Mononuclear cell (primary cell): ENCODE data around the gene PLPP7. TPM values are rescaled to one million over a fixed set of nuclear protein-coding genes. Genes with fewer than 3 reads are reported as not detected.

Experiments used
- H3K27me3 ChIP-seq: 2 replicates; pipeline ENCODE4 v1.6.0; 2011; ENCODE audit warnings: low read length, control low read depth; ENCODE audit not compliant: insufficient read depth
- H3K4me1 ChIP-seq: 2 replicates; pipeline ENCODE4 v1.5.1; 2011; ENCODE audit warnings: mild to moderate bottlenecking, low read length, control low read depth; ENCODE audit not compliant: insufficient read depth
- H3K4me3 ChIP-seq: 2 replicates; pipeline ENCODE4 v1.5.1; 2011; ENCODE audit warnings: mild to moderate bottlenecking, low read length, moderate library complexity
- H3K9me3 ChIP-seq: 2 replicates; pipeline ENCODE4 v1.5.1; 2011; ENCODE audit warnings: low read depth, mild to moderate bottlenecking, control low read depth, low read length
- total RNA-seq: library from RNA; depleted of rRNA; stranded (reverse); fragments of >200 nt; gene quantifications from one replicate; pipeline ENCODE4 v1.2.3, GENCODE V29; 2012

PLPP7 gene
- total RNA-seq, 1 donor: 0.52 TPM

DNA sequence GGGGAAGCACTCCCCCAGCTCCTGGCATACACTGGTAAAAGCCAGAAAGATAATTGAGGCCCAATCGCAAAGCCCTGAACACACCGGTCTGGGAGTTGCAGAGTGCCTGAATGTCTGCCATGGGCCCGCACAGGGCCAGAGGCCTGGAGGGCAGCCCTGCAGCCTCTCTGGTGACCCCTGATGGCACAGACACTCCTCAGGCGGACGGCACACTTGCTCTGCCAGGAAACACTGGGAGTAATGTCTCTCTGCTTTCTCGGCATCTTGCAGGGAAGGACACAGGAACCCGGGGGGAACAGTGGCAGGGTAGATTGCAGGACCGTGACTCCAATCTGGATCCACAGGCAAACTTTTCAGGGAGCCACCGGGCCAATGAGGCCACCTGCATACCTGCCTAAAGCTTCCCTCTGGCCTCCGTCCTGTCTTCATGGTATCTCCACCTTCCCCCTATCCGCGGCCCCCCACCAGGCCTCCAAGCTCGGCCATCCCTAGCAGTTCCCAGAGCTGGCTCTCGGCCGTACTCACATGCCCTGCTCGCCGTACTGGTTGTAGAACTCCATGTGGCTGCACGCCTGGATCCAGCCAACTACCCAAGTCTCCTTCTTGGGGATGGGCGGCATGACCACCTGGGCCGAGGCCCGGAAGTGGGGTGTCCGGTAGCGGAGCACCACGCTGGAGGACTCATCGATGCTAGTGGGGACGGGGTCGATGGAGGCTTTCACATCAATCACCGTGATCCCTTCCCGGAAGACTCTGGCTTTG, 14.0 kb upstream of the PLPP7 start:
- no peaks in the 10 kb centered on the region for H3K27me3 ChIP-seq
- H3K9me3 ChIP-seq: no peaks in the 10 kb centered on the region
- H3K4me1 ChIP-seq: peaks cover 64% of the 10 kb centered on the region
- H3K4me3 ChIP-seq: peak overlapping the region; percentile 99

DNA sequence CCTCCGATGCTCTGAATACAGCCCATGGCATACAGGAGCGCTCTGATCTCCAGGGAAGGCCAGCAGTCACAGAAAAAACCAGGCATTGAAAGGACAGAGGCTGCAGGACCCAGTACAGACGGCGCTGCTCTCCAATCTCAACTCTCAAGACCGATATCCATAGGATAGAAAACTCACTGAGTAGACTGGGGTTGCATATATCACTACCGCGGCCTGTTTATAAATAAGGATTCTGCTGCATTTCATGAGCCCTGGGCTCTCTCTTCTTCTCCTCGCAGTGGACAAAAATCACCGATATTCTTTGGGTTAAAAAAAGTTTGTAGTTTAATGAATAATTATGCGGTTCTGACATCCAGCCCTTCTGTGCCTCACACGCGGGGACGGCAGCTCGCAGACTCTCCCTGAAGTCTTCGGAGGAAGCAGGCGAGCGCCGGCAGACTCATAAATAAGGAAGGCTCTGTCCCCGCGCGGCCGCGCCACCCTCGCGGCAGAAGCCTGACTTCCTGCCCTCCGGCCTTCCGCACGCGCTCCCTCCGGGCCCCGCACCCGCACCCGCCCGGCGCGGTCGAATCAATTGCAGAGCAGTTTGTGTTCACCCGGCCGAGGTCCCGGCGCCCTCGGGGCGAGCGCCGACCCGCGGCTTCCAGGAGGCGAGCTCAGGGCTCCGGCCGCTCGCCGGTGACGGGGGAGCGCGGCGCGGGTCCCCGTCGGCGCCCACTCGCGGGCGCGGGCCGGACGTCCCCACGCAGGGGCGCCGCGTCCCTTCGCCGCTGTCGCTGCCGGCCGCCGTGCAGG, 13.2 kb upstream of the PLPP7 start, which contains the start of gene FAM78A:
FAM78A (minus strand) TSS at position 417 of the 795 bp plus-strand sequence; CDS start at position 86, 331 bp downstream.
- no peaks in the 10 kb centered on the region for H3K9me3 ChIP-seq
- peak within 1 kb of the TSS; percentile 99 for H3K4me3 ChIP-seq
- no peaks in the 10 kb centered on the region for H3K27me3 ChIP-seq
- H3K4me1 ChIP-seq: peaks cover 57% of the 10 kb centered on the region

DNA sequence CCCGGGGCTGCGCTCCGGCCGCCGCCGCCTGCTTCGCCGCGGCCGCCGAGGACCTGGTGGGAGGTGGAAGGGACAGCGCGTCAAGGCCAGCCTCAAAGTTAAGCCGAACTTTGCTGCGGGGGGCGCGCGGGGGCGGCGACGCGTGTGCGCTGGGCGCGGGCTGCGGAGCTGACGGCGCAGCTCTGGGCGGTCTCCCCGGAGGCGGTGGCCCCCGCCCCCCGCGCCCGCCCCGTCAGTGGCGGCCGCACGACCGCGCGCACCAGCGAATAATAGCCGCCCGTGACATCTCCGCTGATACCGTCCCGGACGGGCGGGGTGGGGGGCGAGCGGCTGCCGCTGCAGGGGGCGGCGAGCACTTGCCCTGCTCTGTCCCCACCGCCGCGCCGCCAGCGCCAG, 12.6 kb upstream of the PLPP7 start:
- Histone ChIP-seq H3K4me3 (peak overlapping the region; percentile 99), H3K4me1 (peaks cover 52% of the 10 kb centered on the region), H3K9me3 (no peaks in the 10 kb centered on the region), H3K27me3 (peaks cover 2% of the 10 kb centered on the region)

DNA sequence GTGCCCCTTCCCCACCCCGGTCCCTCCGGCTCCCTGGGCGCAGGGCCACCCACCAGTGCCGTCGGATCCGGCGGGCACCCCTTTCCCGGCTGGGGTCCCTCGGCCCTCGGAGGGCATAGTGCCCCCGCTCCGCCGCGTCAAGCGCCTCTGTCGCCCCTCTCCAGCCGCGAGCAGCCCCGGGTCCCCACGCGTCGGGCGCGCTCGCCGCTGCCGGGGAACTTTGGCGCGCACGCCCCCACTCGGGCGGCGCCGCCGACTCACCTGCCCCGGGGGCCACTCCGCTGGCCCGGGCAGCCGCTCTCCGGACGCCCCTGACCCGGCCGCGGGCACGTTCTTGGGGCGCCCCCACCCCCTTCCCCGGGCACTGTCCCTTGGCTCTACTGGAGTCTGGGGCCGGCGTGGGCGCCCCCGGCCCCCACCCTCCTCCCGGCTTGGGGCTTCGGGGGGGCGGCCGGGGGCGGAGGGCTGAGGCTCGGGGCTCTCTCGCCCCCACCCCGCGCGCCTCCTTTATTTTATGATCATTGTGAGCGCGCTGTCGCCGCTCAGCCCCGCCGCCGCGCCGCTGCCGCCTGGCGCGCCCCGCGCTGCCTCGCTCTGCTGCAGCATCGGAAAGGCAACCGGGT, 12.1 kb upstream of the PLPP7 start:
- H3K4me3 ChIP-seq: peak overlapping the region; percentile 99
- peaks cover 7% of the 10 kb centered on the region for H3K27me3 ChIP-seq
- H3K4me1 ChIP-seq: peaks cover 52% of the 10 kb centered on the region
- no peaks in the 10 kb centered on the region for H3K9me3 ChIP-seq

DNA sequence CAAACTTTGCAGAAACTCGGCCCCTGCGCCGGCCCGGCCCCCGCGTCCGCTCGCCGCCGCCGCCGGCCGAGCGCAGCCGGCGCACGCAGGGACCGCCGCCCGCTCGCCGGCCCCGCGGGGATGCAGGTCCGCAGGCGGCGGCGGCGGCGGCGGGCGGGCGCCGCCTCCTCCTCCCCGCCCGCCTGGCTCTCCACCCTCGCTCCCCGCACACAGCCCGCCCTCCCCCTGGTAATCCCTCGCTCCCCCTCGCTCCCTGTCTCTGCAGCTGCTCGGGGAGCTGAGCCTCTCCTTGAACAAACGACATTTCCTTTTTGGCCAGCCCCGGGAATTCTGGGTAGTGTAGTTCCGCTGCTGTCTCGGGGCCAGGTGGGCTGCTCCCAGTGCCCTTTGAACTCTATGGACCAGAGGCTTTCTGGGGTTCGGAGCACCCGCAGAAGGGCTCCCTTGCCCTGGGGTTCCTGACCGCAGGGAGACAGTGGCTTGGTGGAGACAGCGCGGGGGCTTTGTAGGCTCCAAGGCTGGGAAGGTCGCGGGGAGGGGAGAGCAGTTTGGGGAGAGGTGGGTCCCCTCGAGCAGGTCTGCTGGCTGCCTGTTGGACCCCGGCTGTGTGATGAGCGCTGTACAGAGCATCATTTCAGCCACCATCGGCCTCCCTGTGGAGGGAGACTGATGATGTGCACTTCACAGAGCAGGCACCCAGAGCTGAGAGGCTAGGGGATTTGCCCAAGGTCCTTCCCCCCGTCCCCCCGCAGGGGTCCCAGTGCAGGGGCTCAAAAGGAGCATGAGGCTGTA, 11.4 kb upstream of the PLPP7 start:
- Histone ChIP-seq H3K4me1 (peaks cover 46% of the 10 kb centered on the region), H3K27me3 (peaks cover 8% of the 10 kb centered on the region), H3K4me3 (peak overlapping the region; percentile 99), H3K9me3 (no peaks in the 10 kb centered on the region)

DNA sequence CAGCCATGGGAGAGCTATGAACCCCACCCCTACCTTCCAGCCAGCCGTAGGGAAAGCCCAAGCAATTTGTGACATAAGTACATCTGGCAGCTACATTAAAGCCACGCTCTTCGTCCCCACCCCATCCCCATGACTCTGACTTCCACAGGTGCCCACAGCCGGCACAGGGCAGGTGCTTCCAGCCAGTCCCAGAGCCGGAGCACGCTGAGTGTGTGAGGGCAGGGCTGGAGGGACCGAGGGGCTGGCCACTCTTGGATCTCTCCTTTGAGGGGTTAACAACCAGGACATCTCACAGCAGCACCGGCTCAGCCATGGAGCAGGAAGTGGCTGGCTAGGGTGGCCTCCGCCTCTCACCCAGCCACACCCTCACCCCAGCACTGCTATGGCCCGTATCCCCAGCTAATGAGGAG, 10.8 kb upstream of the PLPP7 start:
- no peak overlapping the region for H3K4me3 ChIP-seq
- no peaks in the 10 kb centered on the region for H3K9me3 ChIP-seq
- peaks cover 8% of the 10 kb centered on the region for H3K27me3 ChIP-seq
- H3K4me1 ChIP-seq: peaks cover 40% of the 10 kb centered on the region

DNA sequence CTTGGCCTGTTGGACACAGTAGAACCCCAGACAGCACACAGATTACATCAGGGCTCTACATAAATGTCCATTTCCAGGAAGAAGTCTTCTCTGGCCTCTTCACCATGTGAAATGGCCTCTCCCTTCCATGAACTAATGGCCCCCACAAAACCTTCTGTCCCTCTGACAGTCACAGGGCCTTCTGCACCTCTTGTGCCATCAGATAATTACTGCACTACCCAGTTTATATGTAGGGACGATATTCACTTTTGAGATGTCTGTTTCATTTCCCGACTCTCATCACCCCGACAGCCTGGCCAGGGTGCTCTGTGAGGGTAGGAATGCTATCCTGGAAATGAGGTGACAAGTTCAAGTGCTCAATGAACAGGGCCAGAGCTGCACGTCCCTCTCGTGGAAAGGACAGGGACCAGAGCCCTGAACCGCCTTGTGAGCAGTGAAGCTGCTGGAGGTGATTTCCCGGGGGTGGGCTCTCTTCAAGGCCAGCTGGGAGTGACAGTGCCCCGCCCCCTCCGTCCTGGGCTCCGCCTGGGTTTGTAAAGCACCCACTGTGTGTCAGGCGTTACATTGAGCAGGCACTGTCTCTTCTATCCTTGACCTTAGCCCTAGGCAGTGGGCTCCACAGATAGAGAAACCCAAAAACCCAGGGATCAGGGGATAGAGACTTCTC, 10.2 kb upstream of the PLPP7 start:
- Histone ChIP-seq H3K4me3 (no peak overlapping the region), H3K4me1 (peaks cover 34% of the 10 kb centered on the region), H3K9me3 (no peaks in the 10 kb centered on the region)

DNA sequence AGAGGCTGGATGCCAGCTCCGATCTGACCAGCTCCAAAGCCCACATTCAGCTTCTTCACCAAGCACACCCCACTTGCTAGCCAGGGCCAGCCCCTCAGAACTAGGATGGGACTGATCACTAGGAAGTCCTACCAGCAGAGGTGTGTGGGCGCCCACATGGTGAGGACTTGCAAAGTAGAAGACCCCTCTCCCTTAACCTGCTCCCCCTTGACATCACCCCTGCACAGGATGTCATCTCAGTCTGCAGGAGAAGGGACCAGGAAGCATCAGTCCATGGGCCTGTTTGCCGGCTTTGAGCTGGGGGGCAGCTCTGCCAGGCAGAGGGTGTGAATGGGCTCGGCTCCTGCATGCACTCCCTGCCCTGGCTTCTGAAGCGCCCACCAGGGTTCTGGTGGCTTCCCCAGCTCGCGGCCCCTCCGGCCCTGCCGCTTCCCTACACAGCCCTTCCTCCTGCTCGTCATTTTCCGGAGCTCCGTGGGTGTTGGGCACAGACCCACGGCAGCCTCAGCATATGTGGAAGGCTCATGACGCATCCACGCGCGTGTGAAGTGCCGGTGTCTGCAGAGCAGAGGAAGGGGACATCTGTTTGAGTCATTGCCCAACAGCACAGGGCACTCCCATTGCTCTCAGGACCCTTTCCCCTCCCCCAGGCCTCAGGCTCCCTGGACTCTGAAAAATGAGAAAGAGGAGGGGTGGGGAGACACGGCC, 9.5 kb upstream of the PLPP7 start:
- H3K4me1 ChIP-seq: peaks cover 33% of the 10 kb centered on the region
- peaks cover 8% of the 10 kb centered on the region for H3K27me3 ChIP-seq
- H3K9me3 ChIP-seq: no peaks in the 10 kb centered on the region
- H3K4me3 ChIP-seq: no peak overlapping the region

More for the DNA sequence above, 10.2 kb upstream of the PLPP7 start:
- peaks cover 8% of the 10 kb centered on the region for H3K27me3 ChIP-seq

DNA sequence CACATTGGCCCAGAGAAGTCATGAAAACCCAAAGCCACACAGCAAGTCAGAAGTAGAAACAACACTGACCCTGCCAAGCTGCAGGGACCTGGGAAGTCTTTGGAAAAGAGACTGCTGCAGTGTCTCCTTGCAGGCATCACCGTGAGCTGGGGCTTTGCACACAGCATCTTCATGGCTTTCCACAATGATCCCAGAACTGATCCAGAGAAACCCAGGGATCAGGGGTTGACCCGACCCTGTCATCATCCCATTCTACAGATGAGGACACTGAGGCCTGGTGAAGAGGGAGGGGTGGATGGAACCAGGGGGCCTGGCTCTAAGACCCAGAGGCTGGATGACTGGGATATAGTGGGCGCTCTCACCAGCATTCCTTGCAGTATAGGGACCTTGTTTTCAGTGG, 8.9 kb upstream of the PLPP7 start:
- H3K9me3 ChIP-seq: no peaks in the 10 kb centered on the region
- H3K27me3 ChIP-seq: peaks cover 8% of the 10 kb centered on the region
- peaks cover 33% of the 10 kb centered on the region for H3K4me1 ChIP-seq
- H3K4me3 ChIP-seq: no peak overlapping the region

DNA sequence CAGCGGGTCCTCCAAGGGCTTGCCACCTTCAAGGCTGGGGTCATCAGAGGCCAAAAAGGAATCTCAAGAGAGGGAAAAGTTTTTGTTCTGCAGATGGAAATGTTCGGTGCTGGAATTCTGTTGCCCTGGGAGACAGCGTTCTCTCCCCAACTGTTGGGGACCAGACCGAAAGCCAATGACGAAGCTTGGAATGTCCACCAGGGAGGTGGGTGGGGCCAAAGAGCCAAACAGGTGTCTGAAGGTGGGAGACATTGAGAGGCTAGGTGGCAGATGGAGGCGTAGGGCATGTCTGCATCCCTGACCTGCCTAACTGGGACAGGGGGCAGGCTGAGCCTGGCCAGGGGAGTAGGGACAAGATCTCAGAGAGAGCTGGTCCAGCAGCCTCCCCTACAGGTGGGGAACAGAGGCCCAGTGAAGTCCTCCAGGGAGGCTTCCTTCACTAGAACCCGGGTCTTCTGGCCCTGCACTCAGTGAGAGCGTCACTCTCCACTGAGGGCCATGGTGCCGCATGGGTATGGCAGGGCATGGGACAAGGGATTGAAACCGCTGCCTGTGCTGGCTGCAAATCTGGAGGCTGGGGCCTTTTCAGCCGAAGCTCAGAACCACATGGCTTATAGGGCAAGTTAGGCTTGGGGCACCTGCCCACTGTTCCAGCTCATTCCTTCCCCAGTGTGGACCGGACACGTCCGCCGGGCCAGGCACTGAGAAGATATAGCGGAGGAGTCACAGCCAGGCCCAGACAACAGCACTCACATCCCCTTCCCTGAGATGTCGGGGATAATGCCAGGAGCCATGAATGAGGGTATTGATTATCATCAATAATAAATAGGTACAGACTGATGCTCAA, 8.2 kb upstream of the PLPP7 start:
- peaks cover 33% of the 10 kb centered on the region for H3K4me1 ChIP-seq
- H3K27me3 ChIP-seq: peaks cover 8% of the 10 kb centered on the region
- no peaks in the 10 kb centered on the region for H3K9me3 ChIP-seq
- H3K4me3 ChIP-seq: no peak overlapping the region

DNA sequence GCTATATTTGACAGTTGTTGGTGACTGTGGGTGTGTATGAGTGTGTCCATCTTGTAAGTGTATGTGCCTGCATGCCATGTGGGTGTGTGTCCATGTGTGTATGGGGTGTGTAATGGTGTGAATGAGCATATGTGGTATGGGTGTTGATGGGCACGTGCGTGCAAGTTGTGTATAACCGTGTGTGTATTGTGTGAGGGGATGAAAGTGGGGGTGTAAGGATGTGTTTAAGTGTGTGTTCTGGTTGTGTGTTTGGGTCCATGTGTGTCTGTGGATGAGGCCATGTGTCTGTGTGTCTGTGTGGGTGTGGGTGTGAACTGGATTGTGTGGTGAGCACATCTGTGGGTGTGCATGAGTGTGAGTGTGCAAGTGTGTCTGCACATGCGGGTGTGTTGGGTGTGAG, 7.3 kb upstream of the PLPP7 start:
- Histone ChIP-seq H3K9me3 (no peaks in the 10 kb centered on the region), H3K4me3 (no peak overlapping the region), H3K4me1 (peaks cover 33% of the 10 kb centered on the region), H3K27me3 (peaks cover 8% of the 10 kb centered on the region)

DNA sequence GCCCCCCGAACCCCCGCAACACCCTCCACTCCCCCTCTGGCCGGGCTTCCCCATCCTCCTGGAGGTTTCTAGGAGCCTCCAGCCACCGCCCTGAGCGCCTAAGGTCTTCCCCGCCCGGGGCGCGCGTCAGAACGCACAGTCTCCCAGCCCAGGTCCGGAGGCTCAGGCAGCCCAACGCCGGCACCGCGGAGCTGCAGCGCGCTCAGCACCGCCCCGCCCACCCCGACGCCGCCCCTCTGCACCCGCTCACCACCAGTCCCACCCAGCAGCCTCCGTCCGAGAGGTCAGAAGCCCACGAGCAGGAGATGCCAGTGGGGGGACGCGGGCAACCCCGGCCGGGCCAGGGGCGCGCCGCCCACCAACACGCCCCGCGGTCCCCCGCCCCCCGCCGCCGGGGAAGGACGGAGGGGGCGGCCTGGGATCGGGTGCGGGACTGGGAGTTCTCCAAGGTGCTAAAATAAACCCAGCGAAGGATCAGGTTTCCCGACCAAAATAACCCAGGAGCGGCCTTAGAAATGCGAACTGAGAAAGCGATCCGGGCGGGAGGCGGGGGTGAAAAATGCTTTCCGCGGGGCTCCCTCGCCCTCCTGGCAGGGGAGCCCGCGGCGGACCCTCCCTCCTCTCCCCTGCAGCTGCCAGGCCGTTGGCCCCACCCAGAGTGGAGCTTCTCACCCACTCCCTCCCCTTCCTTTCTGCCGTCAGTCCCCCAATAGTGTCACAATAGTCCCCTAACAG, 6.7 kb upstream of the PLPP7 start:
- Histone ChIP-seq H3K27me3 (peaks cover 8% of the 10 kb centered on the region), H3K4me3 (no peak overlapping the region), H3K4me1 (peaks cover 33% of the 10 kb centered on the region), H3K9me3 (no peaks in the 10 kb centered on the region)
